CD4-positive, alpha-beta T cell treated with Interleukin-17A for 1 hour (primary cell): ENCODE measurements around the gene PACRG.

Experiments used
- DNase-seq: peaks from one replicate; pipeline ENCODE4 v3.0.0-alpha.2; 2020

Gene PACRG

DNA sequence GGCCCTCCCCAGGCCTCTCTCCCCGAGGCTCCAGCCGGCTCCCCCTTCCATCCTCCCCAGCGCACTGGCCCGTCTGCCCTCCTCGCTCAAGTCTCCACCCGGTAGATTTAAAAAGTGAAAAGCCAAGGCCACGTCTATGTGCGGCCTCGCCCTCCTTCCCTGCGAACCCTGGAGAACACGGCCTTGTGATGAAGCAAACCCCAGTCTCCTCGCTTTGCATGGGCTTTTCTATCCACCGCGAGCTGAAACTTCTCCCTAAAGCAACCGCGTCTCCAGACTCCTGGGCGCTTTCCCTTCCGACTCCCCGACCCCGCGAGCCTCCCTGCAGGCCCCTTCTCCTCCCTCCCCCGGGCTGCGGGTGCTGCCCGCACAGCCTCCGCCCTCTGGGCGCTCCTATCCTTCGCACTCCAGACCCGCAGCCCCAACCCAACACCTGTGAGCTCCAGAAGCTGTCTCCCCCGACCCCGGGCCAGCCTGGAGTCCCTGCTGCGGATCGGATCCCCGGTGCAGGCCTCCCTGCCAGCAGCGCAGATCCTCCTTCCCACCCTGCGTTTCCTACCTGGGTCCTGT, 421.6 kb downstream of the PACRG start:
- DNase-seq = no peak

DNA sequence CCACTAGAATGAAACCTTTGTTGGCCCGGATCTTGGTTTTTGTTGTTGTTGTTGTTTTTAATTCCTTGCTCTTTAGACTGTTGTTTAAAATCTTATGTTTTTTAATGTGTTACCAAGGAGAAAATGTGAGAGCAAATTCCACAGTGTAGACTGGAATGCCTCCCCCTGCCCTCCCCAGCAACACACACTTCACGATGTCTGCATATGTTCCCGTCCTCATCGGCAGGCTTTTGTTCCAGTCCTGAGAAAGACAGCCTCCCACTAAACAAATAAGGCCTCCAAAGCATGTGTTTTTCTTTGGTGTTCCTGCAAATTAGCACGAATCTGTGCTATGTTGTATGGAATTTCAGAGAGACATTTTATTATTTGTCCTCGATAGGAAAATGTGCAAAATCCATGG, 423.4 kb downstream of the PACRG start:
- no peak for DNase-seq

DNA sequence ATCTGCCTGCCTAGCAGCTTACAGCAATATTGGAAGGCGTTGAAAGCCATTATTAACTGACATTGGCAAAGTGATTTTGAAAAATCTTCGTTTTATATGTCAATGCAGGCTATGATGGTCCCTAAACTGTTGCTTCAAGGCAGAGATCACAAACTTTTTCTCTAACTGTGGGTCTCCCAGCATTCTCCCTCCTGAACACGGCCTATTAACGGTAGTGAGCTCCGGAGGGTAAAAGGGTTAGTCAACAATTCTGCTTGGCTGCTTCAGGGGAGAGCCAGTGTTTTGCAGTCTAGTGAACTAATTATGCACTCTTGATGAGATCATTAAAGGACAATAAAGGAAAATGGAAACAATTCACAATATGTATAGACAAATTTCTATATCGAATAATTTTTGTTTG, 424.9 kb downstream of the PACRG start:
- DNase-seq = no peak

DNA sequence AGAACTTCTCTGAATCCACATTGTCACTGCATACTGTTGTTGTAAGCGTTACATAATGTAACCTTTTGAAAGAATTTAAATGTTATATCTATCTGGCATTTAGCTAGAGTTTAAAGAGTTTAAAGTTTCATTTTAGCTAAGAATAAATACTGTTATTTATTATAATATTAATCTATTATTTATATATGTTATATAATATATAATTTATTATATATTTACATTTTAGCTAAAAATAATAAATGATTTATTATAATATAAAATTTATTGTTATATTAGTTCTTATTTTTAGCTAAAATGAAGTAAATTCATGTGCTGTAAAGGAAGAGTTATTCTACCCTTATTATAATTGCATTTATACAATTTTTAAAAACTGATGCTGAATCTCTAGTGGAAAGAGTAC, 431.3 kb downstream of the PACRG start:
- DNase-seq = no peak

DNA sequence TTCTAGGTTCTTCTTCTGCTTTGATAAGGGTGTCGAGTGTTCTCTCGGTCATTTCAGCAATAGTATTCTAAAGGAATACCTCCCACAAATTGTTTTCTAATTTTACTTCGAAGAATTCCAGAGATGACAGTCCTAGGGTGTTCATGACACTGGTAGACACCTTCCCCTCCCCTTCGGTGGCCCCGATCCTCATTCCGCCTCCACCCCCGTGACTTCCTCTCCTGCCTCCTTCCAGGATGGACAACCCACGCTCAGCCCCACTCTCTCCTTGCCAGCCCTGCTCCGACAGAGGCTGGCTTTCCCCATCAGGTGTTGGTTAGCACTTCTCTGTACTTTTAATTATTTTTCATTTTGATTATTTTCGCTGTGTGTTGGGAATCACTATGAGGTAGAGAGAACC, 431.9 kb downstream of the PACRG start:
- DNase-seq = no peak

DNA sequence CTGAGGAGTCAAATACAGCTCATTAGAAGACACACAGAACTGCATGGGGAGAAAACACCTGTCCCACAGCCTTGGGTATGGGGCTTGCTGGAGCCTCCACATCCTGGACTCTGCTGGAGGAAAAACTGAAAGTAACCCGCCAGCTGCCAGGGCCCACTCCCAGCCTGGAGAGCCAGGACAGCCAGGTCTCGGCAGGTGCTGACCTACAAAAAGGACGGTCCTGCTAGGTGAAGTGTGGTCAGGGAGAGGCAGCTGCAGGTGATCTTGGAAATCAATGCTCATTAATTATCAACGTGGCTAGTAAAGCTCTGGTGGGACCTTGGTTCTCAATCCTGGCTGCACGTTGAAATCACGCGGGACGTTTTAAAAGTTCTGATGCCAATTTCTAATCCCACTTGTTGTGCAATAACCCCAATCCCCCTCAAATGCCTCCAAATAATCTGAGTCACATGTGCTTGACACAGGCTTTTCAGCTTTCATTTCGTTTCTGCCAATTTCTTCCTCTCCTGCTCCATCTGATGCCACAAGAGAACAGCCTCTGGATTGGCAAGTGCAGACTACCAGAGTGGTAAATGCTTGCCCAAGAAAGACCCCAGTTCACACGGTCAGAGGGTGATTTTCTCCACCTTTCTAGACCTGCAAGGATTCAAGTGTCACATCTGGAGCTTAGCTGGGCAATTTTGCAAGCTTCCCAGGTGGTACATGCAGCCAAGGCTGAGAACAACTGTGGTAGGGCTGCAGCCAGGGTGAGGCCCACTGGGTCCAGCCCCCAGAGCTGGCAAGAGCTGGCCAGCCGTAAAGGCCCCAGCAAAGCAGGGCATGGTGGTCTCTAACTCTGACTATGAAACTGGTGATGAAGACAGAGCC, 434.5 kb downstream of the PACRG start:
- DNase-seq = no peak

DNA sequence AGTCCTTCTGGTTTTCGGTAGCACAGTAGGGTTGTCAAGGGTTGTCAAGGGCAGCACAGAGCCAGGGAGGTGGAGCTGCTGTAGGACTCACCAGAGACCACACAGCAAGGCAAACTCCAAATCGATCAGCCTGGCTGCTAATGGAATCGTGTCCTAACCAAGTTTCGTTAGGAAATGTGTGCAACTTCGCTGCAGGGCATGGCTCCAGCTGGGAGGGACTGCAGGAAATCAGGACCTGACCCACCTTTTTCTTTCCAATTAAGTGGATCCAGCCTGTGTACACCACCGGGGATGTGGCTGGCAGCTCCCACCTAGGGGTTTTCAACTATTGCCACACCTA, 435.1 kb downstream of the PACRG start:
- no peak for DNase-seq

DNA sequence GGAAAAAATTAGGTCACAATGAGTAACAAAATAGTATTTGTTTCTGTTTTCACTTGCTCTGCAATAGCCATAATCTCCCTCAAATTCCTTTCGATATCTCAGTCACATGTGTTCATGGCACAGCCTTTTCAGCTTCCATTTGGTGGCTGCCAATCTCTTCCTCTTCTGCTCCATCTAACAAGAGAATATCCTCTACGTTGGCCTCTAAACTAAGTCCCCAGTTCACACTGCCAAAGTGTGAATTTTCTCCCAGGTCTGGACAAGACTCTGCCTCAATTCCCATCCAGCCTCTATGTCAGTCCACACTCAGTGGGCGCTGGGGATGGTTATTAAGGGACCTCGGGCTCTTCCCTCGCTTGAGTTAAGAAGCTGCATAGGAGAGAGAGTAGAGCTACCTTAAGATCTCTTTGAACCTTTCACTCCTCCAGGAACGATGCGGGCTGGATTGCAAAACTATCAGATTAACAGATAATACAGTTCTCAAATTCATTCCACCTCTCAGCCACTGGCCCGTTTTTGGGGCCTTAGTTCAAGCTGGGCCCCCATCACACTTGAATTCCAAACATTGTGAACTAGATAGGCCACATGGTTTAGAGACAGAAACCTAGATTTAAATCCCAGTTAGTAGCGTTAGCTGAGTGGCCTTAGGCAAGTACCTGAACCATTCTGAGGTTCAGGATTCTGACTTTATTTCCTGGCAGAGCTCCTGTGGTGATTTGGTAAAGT, 436.6 kb downstream of the PACRG start:
- no peak for DNase-seq

DNA sequence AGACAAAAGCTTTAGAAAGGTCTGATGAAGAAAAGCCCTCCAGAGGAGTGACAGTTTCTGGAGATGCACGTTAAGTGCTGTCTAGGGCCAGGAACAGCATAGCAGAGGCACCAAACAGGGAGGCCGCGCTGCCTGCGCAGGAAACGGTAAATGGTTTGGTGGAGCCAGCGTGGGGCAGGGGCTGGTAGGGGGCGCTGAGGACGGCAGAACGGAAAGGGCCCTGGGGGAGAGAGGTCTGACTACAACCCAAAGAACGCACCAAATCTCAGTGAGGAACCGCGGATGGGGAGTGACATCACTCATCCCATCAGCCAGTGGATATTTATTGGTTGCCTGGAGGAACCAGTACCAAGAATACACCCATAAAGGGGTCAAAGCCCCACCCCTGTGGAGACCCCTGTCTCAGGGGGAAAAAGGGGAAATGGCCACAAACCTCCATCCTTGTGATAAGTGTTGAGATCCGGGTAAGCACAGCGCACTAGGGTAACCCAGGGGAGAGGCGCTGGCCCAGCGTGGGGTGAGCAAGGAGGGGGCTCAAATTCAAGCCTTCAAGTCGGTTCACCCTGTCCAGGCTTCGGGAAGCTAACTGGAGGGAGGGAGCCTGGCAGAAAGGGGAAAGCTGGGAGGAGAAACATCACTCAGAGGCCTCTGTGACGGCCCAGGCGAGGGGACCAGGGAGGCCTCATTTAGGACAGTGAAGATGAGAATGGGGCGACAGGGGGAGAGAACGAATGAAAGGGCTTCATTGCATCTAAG, 437.6 kb downstream of the PACRG start:
- DNase-seq = no peak

DNA sequence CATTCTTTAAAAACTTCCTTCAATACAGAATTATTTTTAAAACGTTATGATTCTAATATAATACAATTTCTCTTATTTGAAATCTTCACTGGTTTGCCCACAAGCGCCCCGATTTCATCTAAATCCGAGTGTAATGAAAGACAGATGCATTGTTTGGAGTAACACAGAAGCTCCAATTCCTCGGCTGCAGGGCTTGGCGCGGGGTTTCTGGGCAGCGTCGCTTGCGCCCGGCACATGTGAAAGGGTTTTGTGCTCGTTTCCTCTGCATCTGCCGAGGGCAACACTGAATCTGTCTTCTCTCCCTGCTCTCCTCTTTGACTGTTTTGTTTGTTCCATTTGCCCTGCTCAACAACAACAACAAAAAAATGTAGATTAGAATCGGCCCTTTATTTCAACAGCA, 438.1 kb downstream of the PACRG start:
- no peak for DNase-seq

DNA sequence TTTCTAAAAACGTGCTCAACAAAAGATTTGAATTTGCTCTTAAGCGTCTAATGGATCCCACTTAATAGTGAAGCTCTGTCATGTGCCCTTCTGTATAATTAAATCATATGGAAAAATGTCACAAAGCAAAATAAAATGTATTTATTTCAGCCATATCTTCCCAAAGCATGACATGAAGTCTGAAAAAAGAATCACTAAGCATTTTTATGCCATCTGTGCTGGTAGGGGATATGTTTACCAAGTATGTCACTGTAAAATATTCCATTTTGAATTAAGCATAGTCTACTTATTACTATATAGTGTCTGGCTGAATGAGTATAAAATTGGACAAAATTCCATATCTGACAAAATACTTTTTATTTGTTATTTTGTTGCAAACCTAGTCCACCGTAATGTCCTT, 438.7 kb downstream of the PACRG start:
- DNase-seq = no peak

DNA sequence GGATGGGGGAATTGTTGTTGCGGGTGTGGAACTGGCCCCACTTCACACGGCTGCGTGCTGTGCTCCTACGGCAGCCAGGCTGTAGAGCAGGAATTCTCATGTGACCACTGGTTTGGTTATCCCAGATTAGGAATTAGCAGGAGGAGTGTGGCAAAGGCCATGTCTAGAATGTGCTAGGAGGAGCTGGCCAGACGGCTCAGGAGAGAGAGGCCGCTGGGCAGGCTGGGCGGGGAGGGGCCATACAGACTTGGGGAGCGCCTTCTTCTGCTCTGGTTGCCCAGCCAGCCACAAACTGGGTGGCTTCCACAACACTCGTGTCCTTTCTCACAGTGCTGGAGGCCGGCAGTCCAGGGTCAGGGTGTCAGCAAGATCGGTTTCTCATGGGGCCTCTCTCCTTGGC, 441.7 kb downstream of the PACRG start:
- DNase-seq = no peak

DNA sequence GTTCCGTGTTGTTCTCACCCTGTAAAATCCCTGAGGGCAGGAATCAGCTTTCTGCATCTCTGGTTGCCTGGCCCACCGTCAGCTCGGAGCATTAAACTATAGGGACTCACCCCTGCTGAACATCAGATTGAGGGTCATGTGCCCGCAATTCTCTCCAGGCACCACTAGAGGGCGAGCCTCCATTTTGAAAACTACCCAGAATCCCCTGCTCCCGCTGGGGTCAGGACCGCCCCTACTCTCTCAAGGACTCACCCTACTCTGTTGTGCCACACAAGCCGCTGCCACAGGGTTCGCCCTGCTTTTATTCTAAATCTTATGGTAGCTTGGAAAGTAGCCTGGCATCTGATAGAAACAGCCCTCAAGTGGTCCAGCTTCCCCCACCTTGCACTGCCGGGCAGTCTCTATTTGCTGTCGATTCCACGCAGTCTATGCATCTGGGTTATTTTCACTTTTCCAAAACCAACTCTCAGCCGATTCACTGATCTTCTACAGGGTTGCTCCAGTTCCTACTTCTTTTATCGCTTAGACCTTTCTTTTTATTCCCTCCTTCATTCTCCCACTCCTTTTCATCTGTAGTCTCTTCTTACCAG, 442.6 kb downstream of the PACRG start:
- peak; percentile 29 for DNase-seq

DNA sequence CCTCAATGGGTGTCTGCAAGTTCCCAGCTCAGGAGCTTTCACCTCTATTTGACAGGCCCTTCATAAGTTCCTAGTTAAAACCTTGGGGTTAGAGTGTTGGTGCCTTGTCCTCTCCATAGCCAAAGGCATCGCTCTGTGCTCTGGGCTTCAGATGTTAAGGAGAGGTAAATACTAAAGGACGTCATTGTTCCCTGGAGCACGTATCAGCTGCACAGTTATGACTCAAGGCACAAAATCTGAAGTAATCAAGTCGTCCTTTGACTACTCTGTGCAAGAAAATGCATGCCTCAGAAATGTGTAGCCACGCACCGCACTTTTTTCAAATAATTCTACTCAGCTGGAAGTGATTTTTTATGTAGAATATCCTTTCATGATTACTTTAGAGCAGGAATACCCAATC, 446.0 kb downstream of the PACRG start:
- no peak for DNase-seq

DNA sequence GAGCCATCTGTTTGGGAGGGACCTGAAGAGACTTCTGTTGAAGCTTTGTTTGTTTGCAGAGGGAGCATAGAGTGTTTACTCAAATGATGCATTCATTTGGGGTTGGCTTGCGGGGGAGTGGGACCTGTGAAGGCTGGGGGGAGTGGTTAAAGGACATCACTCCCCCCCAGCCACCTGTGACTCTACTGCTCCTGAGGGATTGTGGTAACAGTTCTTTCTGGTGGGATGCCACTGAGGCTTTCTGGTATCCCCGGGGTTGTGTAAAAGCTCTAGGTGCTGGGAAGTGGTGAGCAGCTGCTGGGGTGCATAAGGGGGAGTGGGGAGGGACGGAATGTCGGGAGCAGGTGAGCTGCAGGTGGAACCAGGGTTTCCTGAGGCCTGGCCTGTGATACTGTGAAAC, 447.5 kb downstream of the PACRG start:
- no peak for DNase-seq

DNA sequence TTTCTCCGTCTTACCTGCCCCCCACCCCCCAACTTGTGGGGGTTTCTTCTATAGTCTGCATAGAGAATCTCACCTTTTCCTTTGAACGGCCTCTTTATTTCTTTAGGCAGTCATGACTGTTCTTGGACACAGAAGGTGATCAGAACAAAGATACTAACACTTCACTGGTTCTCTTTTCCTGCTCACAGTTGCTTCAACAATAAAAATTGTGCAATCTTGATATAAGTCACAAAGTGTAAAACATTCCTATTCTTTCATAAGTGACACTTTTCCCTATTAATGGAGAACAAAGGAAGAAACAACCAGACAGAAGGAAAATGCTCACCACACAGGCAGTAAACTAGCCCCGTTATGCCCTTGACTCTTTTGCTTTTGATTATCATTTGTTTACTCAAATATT, 448.3 kb downstream of the PACRG start:
- no peak for DNase-seq

DNA sequence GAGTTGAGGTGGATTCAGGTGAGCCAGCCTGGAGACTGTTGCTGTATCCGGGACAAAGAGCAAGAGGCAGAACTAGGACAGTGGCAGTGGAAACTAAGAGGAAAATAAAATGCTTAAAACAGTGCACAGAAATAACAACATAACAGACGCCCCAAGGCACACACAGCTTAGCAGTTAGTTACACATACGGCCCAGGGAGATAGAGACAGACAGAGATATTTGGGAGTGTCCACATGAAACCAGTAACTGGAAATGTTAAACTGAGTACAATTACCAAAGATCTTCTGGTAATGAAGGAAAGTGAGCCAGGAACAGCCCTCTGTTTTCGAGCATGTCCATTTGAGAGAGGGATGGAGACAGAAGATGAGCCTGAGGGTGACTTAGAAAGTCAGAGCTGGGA, 449.2 kb downstream of the PACRG start:
- no peak for DNase-seq

DNA sequence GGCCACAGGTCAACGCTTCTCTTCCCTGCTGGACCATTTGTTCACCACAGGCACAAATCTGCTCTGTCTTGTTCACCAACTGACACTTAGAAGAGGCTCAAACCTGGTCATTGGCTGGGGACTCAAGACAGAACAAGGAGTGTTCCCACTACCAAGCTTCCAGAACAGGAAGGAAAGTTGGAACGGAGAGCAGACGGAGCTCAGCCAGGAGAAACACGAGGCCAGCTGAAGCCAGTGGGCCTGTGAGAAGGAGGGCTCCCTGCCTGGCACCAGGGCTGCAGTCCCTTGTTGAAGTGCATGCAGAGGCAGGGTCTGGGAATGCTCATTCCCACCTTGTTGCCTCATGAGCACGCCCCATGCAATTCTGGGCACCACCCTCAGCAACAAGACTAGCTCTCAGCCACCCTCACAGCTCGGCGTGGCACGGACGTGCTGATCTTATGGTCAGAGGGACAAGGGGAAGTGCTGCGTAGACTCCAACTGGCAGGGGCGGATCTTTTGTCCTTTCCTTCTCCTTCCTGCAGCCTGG, 450.2 kb downstream of the PACRG start:
- no peak for DNase-seq

DNA sequence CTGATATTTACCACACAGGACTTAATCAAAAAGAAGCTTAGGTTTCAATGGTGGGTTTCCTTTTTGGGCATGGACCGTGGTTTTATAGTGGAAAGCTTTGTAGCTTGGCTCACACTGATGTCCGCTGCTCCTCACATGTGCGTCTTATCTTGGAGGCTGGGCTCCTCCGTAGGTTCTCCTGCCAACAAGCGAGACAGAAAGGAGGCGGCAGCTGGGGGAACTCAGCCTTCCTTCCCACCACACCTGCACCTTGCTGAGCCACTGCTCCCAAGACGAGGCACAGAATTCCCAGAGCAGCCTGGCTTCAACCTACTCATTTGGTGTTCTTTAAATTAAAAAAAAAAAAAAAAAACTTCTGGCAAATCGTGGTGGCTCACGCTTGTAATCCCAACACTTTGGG, 451.3 kb downstream of the PACRG start:
- DNase-seq = no peak

DNA sequence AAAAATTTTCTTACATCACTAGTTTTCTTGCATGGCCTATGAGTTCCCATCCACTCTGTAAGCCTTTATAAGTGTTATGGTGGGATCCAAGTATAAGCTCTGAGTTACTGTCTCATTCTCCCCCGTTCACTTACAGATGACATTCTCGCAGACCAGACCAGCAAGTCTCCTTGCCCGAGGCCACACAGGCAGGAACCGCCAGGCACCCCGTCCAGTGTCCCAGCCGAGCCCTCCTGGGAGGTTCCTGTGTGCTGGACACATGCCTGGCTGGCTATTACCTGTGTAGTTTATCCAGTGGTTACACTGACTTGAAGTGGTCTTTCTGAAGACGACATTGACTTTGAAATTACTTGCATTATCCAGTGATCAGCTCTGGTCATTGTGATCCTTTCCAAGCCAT, 451.9 kb downstream of the PACRG start:
- no peak for DNase-seq

DNA sequence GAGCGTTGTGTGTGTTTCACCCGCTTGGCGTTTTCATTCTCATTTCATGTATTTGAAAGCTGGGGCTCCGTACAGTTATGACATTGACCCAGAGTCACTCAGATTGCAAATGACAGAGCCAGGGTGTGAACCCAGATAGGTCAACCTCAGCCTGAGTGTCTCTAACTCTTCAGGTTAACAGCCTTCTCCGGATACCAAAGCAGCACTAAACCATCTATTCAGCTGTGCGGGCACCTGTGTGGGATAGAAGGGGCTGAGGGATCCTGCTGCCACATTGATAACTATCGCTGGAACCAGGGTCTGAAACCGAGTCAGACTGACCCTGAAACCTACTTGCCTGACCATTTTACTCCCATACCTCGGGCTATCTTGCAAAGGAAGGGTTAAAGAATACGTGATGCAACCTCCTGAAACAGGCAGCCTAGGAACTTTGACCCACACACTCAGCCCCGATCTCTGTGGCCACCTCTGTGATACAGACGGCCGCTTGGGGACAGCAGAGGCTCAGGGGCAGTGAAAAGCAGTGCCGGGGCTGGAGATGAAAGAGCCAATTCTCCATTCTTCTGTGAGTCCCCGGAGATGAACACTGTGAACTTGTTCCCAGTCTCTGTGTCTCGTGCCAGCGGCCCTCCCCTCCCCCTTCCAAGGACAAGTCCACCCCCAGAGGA, 453.2 kb downstream of the PACRG start:
- peak; percentile 2 for DNase-seq

DNA sequence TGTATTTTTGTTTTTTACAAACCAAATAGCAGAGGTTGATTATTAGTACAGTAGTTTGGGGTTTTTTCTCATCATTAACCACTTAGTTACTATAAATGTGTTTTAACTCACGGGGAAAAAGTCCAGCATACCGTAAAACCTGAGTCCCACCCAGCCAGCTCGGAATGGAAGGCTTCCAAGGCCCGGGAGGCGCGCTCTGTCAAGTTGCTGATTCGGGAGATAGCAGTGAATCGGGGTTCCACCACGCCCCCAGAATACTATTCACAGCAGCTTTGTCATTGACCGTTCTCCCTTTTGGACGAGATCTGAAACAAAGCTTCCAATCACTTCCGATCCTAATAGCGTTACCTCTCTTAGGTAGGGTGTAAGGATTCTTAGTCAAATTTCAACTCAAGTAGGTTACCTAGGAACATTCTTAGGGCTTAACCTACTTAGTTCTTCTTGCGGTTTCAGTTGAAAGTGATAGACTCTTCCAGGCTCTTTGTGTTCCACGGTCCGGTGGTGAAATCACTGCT, 453.9 kb downstream of the PACRG start:
- DNase-seq = no peak
